ENCODE data around the gene PEX11B. TPM values are rescaled to one million over a fixed set of nuclear protein-coding genes. Genes with fewer than 3 reads are reported as not detected.

PEX11B gene
- polyA plus RNA-seq, 1 of the 3 experiments (the other 2 are of a cell fraction), result 26.1 TPM

DNA sequence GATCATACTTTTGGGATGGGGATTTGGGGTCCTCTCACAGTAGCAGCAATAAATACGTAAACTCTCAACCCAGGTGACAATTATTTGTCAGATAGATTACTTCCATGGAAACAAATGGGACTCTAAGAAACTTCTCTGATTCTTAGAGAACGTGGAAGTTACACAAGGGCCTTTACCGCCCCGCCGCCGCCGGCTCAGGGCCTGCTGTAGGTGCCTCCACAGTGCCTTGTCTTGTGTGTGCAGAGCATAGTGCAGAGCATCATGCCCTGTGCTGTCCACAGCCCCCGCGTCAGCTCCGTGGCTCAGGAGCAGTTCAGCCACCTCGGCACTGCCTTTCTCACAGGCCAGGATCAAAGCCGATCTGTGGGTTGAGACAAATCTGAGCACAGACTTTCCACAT is 43.9 kb downstream of the PEX11B start:
- ChIA-PET CTCF (interaction anchor here (1.9 kb wide), 1 partner anchor 29 kb away, joined by 6 read pairs; the partner anchor contains the start of gene NUDT17), POLR2A (no interaction called here)
- DNase-seq, result no peak
- no peak overlapping the region for H2AFZ ChIP-seq (ENCODE audit: low read depth)
- no peaks in the 10 kb centered on the region for H3K9me2 ChIP-seq
- no peaks in the 10 kb centered on the region for H3K27me3 ChIP-seq (ENCODE audit: insufficient read depth)
- H4K20me1 ChIP-seq (ENCODE audit: insufficient read depth), result no peaks in the 10 kb centered on the region
- H3K9ac ChIP-seq, result no peak overlapping the region
- H3K27ac ChIP-seq (ENCODE audit: low read depth in 2 of 2, low read length in 1 of 2), result no peak overlapping the region
- WGBS (ENCODE audit: low lambda C conversion rate), result 92% methylated on average over 11 of the region's 12 CpGs
- H3K4me1 ChIP-seq (ENCODE audit: control insufficient read depth in 1 of 2, insufficient read depth in 2 of 2, low read depth in 1 of 2, low read length in 1 of 2), result no peaks in the 10 kb centered on the region; a peak in 1 of 4 replicates
- H3K9me3 ChIP-seq, result no peaks in the 10 kb centered on the region
- H3K4me3 ChIP-seq (ENCODE audit: low read depth in 2 of 2, low read length in 1 of 2), result no peak overlapping the region
- H3K79me2 ChIP-seq (ENCODE audit: insufficient read depth), result no peaks in the 10 kb centered on the region
- TF ChIP-seq, protein P1, sequence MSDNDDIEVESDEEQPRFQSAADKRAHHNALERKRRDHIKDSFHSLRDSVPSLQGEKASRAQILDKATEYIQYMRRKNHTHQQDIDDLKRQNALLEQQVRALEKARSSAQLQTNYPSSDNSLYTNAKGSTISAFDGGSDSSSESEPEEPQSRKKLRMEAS (IDR thresholded peaks at IDR 0.05; ENCODE audit: low read depth), result no peak
- TF ChIP-seq NRF1 (IDR thresholded peaks at IDR 0.05; ENCODE audit: low read depth, low read length), result no peak
- TF ChIP-seq FOXM1 (IDR thresholded peaks at IDR 0.05; ENCODE audit: low read depth), result no peak
- TF ChIP-seq FOSL2 (IDR thresholded peaks at IDR 0.05; ENCODE audit: borderline replicate concordance, low read depth), result no peak
- no peak for TF ChIP-seq CHD2 (IDR thresholded peaks at IDR 0.05; ENCODE audit: low read length, partially characterized antibody)
- no peak for TF ChIP-seq SIN3A (IDR thresholded peaks at IDR 0.05; ENCODE audit: borderline replicate concordance, low read depth, low read length)
- TF ChIP-seq MEF2A (IDR thresholded peaks at IDR 0.05; ENCODE audit: borderline replicate concordance, low read depth), result no peak
- no peak for TF ChIP-seq GABPA (IDR thresholded peaks at IDR 0.05; ENCODE audit: low read depth)
- no peak for TF ChIP-seq GATA2 (CRISPR knock-in tag; IDR thresholded peaks at IDR 0.05)
- TF ChIP-seq, protein P2, sequence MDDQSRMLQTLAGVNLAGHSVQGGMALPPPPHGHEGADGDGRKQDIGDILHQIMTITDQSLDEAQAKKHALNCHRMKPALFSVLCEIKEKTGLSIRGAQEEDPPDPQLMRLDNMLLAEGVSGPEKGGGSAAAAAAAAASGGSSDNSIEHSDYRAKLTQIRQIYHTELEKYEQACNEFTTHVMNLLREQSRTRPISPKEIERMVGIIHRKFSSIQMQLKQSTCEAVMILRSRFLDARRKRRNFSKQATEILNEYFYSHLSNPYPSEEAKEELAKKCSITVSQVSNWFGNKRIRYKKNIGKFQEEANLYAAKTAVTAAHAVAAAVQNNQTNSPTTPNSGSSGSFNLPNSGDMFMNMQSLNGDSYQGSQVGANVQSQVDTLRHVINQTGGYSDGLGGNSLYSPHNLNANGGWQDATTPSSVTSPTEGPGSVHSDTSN (IDR thresholded peaks at IDR 0.05), result no peak
- no peak for TF ChIP-seq JUND (IDR thresholded peaks at IDR 0.05)
- TF ChIP-seq TCF12 (IDR thresholded peaks at IDR 0.05), result no peak
- TF ChIP-seq FOXJ3 (CRISPR knock-in tag; IDR thresholded peaks at IDR 0.05), result no peak
- no peak for TF ChIP-seq RAD21 (IDR thresholded peaks at IDR 0.05; ENCODE audit: low read length)
- TF ChIP-seq NFIC (IDR thresholded peaks at IDR 0.05; ENCODE audit: borderline replicate concordance), result no peak
- no peak for TF ChIP-seq RCOR1 (IDR thresholded peaks at IDR 0.05; ENCODE audit: low read length)
- TF ChIP-seq, protein P3, sequence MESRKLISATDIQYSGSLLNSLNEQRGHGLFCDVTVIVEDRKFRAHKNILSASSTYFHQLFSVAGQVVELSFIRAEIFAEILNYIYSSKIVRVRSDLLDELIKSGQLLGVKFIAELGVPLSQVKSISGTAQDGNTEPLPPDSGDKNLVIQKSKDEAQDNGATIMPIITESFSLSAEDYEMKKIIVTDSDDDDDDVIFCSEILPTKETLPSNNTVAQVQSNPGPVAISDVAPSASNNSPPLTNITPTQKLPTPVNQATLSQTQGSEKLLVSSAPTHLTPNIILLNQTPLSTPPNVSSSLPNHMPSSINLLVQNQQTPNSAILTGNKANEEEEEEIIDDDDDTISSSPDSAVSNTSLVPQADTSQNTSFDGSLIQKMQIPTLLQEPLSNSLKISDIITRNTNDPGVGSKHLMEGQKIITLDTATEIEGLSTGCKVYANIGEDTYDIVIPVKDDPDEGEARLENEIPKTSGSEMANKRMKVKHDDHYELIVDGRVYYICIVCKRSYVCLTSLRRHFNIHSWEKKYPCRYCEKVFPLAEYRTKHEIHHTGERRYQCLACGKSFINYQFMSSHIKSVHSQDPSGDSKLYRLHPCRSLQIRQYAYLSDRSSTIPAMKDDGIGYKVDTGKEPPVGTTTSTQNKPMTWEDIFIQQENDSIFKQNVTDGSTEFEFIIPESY (IDR thresholded peaks at IDR 0.05; ENCODE audit: borderline replicate concordance, low read depth), result no peak
- TF ChIP-seq MXI1 (IDR thresholded peaks at IDR 0.05; ENCODE audit: low read depth, low read length), result no peak
- no peak for TF ChIP-seq RFX5 (IDR thresholded peaks at IDR 0.05; ENCODE audit: low read length)
- no peaks in the 10 kb centered on the region for H3F3A ChIP-seq (replicated peaks; ENCODE audit: insufficient read depth)
- no peaks in the 10 kb centered on the region for H3K36me3 ChIP-seq (replicated peaks in 1 of 2; ENCODE audit: control insufficient read depth in 1 of 2, insufficient read depth in 2 of 2, low read length in 1 of 2)
- H3K4me2 ChIP-seq, result no peak overlapping the region
